Measurements from ENCODE around the gene JUP. TPM values are rescaled to one million over a fixed set of nuclear protein-coding genes. Genes with fewer than 3 reads are reported as not detected.

JUP gene
- total RNA-seq, 1 experiment from 2014 or later, result 132 TPM

DNA sequence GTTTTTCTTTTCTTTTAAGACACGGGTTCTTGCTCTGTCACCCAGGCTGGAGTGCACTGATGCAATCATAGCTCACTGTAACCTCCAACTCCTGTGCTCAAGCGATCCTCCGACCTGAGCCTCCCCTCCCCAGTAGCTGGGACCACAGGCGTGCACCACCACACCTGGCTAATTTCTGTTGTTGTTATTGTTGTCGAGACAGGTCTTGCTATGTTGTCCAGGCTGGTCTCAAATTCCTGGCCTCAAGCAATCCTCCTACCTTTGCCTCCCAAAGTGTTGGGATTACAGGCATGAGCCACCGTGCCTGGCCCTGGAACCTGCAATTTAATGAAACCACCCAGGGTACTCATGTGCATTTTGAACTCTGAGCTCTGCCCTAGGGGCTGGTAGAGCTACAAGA lies 24.1 kb downstream of the JUP start:
- no TSS peak for BruUV-seq (replicated peaks)
- Histone ChIP-seq H2AFZ (ENCODE audit: low read length) (no peak overlapping the region), H3K4me1 (ENCODE audit: insufficient read depth, low read length) (no peaks in the 10 kb centered on the region), H3K27ac (ENCODE audit: low read length) (no peak overlapping the region), H3K9ac (ENCODE audit: low read length) (no peak overlapping the region), H3K9me2 (replicated peaks; ENCODE audit: low read length) (no peaks in the 10 kb centered on the region), H3K4me2 (ENCODE audit: low read length) (no peak overlapping the region), H3K4me3 (ENCODE audit: low read length) (no peak overlapping the region), H3K9me3 (ENCODE audit: low read length) (no peaks in the 10 kb centered on the region), H3F3A (ENCODE audit: low read length, unreplicated experiment) (no peaks in the 10 kb centered on the region), H4K20me1 (ENCODE audit: low read length) (no peaks in the 10 kb centered on the region), H3K79me2 (ENCODE audit: low read length) (no peaks in the 10 kb centered on the region), H3K36me3 (ENCODE audit: low read depth, low read length) (peaks cover 40% of the 10 kb centered on the region), H3K27me3 (ENCODE audit: low read length) (no peaks in the 10 kb centered on the region)
- ATAC-seq (no peak), DNase-seq (no peak)
- TF ChIP-seq, protein P1, sequence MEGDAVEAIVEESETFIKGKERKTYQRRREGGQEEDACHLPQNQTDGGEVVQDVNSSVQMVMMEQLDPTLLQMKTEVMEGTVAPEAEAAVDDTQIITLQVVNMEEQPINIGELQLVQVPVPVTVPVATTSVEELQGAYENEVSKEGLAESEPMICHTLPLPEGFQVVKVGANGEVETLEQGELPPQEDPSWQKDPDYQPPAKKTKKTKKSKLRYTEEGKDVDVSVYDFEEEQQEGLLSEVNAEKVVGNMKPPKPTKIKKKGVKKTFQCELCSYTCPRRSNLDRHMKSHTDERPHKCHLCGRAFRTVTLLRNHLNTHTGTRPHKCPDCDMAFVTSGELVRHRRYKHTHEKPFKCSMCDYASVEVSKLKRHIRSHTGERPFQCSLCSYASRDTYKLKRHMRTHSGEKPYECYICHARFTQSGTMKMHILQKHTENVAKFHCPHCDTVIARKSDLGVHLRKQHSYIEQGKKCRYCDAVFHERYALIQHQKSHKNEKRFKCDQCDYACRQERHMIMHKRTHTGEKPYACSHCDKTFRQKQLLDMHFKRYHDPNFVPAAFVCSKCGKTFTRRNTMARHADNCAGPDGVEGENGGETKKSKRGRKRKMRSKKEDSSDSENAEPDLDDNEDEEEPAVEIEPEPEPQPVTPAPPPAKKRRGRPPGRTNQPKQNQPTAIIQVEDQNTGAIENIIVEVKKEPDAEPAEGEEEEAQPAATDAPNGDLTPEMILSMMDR (conservative IDR thresholded peaks at IDR 0.05; ENCODE audit: low read depth, low read length), result no peak
- no peak for TF ChIP-seq EZH2phosphoT487 (IDR thresholded peaks at IDR 0.05; ENCODE audit: borderline replicate concordance, low read length)
- no peak for TF ChIP-seq EZH2 (IDR thresholded peaks at IDR 0.05; ENCODE audit: low read length, unreplicated experiment)
- intact Hi-C loops (cut with micrococcal nuclease), result no loop called here
- ChIA-PET POLR2A (ENCODE audit: unreplicated experiment) (no interaction called here), CTCF (no interaction called here)

DNA sequence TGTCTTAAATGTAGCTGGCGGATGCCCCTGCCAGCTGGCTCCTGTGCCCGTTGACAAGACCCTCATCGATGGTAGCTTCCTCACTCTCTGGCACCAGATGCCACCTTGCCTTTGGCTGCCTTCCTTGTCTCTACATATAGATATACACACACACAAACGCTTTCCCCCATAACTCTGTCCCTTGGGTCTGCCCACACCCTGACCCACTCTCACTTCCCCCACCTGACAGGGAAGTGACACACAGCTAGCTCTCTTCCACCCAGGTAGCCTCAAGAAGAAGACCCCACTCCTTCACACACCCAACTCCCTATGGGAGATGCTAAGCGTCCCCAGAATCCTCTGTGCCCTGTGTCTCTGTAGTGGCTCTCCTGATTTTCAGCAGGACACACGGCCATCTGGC lies 25.6 kb downstream of the JUP start:
- BruUV-seq (replicated peaks), result no TSS peak
- ChIA-PET POLR2A (ENCODE audit: unreplicated experiment) (no interaction called here), CTCF (no interaction called here)
- no peak overlapping the region for H2AFZ ChIP-seq (ENCODE audit: low read length)
- H3K4me2 ChIP-seq (ENCODE audit: low read length), result no peak overlapping the region
- H3K4me1 ChIP-seq (ENCODE audit: insufficient read depth, low read length), result no peaks in the 10 kb centered on the region
- H3K27me3 ChIP-seq (ENCODE audit: low read length), result no peaks in the 10 kb centered on the region
- no peak overlapping the region for H3K4me3 ChIP-seq (ENCODE audit: low read length)
- TF ChIP-seq EZH2phosphoT487 (IDR thresholded peaks at IDR 0.05; ENCODE audit: borderline replicate concordance, low read length) (no peak), EZH2 (IDR thresholded peaks at IDR 0.05; ENCODE audit: low read length, unreplicated experiment) (no peak)
- TF ChIP-seq, protein P1 (conservative IDR thresholded peaks at IDR 0.05; ENCODE audit: low read depth, low read length), result no peak
- intact Hi-C loops (cut with micrococcal nuclease), result no loop called here
- no peaks in the 10 kb centered on the region for H3K9me3 ChIP-seq (ENCODE audit: low read length)
- peaks cover 38% of the 10 kb centered on the region for H3K36me3 ChIP-seq (ENCODE audit: low read depth, low read length)
- no peaks in the 10 kb centered on the region for H3K79me2 ChIP-seq (ENCODE audit: low read length)
- H3K27ac ChIP-seq (ENCODE audit: low read length), result no peak overlapping the region
- no peak overlapping the region for H3K9ac ChIP-seq (ENCODE audit: low read length)
- H4K20me1 ChIP-seq (ENCODE audit: low read length), result no peaks in the 10 kb centered on the region
- no peaks in the 10 kb centered on the region for H3F3A ChIP-seq (ENCODE audit: low read length, unreplicated experiment)
- ATAC-seq (no peak), DNase-seq (no peak)
- no peaks in the 10 kb centered on the region for H3K9me2 ChIP-seq (replicated peaks; ENCODE audit: low read length)

DNA sequence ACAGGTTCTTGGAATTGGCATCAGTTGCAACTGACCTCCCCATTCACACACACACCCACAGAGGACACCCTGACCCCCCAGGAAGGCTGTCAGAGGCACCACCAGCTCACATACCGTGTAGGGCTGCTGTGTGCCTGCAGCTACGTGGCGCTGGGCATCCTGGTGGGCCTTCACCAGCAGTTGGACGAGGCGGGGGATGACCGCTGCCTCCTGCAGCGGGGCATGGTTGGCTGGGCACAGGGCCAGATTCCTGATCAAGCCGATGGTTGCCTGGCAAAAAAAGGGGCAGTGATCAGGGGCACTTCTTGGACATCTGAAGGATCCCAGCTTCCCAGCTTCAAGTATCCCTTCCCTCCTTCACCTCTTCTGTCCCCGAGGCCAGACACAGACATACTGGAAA lies 27.9 kb downstream of the JUP start:
- H3F3A ChIP-seq (ENCODE audit: low read length, unreplicated experiment), result no peaks in the 10 kb centered on the region
- POLR2A ChIA-PET (ENCODE audit: unreplicated experiment), result no interaction called here

More for the DNA sequence above, 27.9 kb downstream of the JUP start:
- TF ChIP-seq EZH2 (IDR thresholded peaks at IDR 0.05; ENCODE audit: low read length, unreplicated experiment) (no peak), EZH2phosphoT487 (IDR thresholded peaks at IDR 0.05; ENCODE audit: borderline replicate concordance, low read length) (no peak)
- TF ChIP-seq, protein P1 (conservative IDR thresholded peaks at IDR 0.05; ENCODE audit: low read depth, low read length), result no peak
- H3K9me3 ChIP-seq (ENCODE audit: low read length), result no peaks in the 10 kb centered on the region
- BruUV-seq (replicated peaks), result no TSS peak
- no peak overlapping the region for H3K9ac ChIP-seq (ENCODE audit: low read length)
- H3K27ac ChIP-seq (ENCODE audit: low read length), result no peak overlapping the region
- H3K36me3 ChIP-seq (ENCODE audit: low read depth, low read length), result peaks cover 26% of the 10 kb centered on the region
- CTCF ChIA-PET, result interaction anchor here (0.5 kb wide), 1 partner anchor 41 kb away, joined by 3 read pairs; no protein-coding TSS in a partner anchor
- no peaks in the 10 kb centered on the region for H3K79me2 ChIP-seq (ENCODE audit: low read length)
- DNase-seq (no peak), ATAC-seq (no peak)
- H3K27me3 ChIP-seq (ENCODE audit: low read length), result no peaks in the 10 kb centered on the region
- intact Hi-C loops (cut with micrococcal nuclease), result no loop called here
- H3K9me2 ChIP-seq (replicated peaks; ENCODE audit: low read length), result no peaks in the 10 kb centered on the region
- no peak overlapping the region for H3K4me3 ChIP-seq (ENCODE audit: low read length)
- no peaks in the 10 kb centered on the region for H4K20me1 ChIP-seq (ENCODE audit: low read length)
- no peaks in the 10 kb centered on the region for H3K4me1 ChIP-seq (ENCODE audit: insufficient read depth, low read length)
- no peak overlapping the region for H2AFZ ChIP-seq (ENCODE audit: low read length)
- H3K4me2 ChIP-seq (ENCODE audit: low read length), result no peak overlapping the region
